Body of pancreas (tissue), 4 donors: ENCODE data around the gene SMIM14.

Experiments
- CTCF ChIP-seq, 7 experiments: fragments of 450-650 bp in 4 of 7; fragments of 200-600 bp in 3 of 7; sonication (generic) in 3 of 7; IDR thresholded peaks; one replicate each; pipeline ENCODE4 v1.5.1; 2016 to 2019; ENCODE audit warnings: antibody characterized with exemption in 7 of 7
- POLR2A ChIP-seq, 3 donors: fragments of 450-650 bp; IDR thresholded peaks; one replicate each; pipeline ENCODE4 v1.6.1; 2016; ENCODE audit warnings: antibody characterized with exemption in 3 of 3, mild to moderate bottlenecking in 2 of 3

GRCh38 chr4:39627413-39627812 is 11.3 kb downstream of the SMIM14 start:
- TF ChIP-seq CTCF (IDR thresholded peaks at IDR 0.05) = no peak
- no peak for TF ChIP-seq POLR2A (IDR thresholded peaks at IDR 0.05)
